ENCODE measurements around the gene GJE1.

The GJE1 gene

GRCh38 chr6:142178129-142178528 is 45.4 kb downstream of the GJE1 start:
- DNase-seq (ENCODE audit: low spot score), result no peak
- POLR2A ChIA-PET (ENCODE audit: low non-redundant PET), result no interaction called here
- CTCF ChIA-PET, result interaction anchor here (1.5 kb wide), 1 partner anchor 31 kb away, joined by 4 read pairs; the partner anchor contains the start of genes NMBR and VTA1
- no peak overlapping the region for H3K27ac ChIP-seq
- TF ChIP-seq CTCF (conservative IDR thresholded peaks at IDR 0.05; ENCODE audit: low read depth), result no peak

GRCh38 chr6:142182004-142182403 is 49.3 kb downstream of the GJE1 start:
- no peak for DNase-seq (ENCODE audit: low spot score)
- H3K27ac ChIP-seq, result no peak overlapping the region
- ChIA-PET POLR2A (ENCODE audit: low non-redundant PET) (no interaction called here), CTCF (no interaction called here)
- no peak for TF ChIP-seq CTCF (conservative IDR thresholded peaks at IDR 0.05; ENCODE audit: low read depth)

- no peak overlapping the region for H3K27ac ChIP-seq
- no peak for TF ChIP-seq CTCF (conservative IDR thresholded peaks at IDR 0.05; ENCODE audit: low read depth)
- DNase-seq (ENCODE audit: low spot score), result no peak
- ChIA-PET CTCF (interaction anchor here (0.6 kb wide), 1 partner anchor 237 kb away, joined by 3 read pairs; no protein-coding TSS in a partner anchor), POLR2A (ENCODE audit: low non-redundant PET) (no interaction called here)
Observed at GRCh38 chr6:142183351-142183750, 50.6 kb downstream of the GJE1 start.

GRCh38 chr6:142184307-142184706 is 51.6 kb downstream of the GJE1 start:
- DNase-seq (ENCODE audit: low spot score), result no peak
- ChIA-PET POLR2A (ENCODE audit: low non-redundant PET) (no interaction called here), CTCF (no interaction called here)
- TF ChIP-seq CTCF (conservative IDR thresholded peaks at IDR 0.05; ENCODE audit: low read depth), result no peak
- no peak overlapping the region for H3K27ac ChIP-seq

All from RWPE1 (cell line).